Breast epithelium (tissue), 3 donors: ENCODE data around the gene JCHAIN.

Experiments
- POLR2A ChIP-seq: fragments of 450-650 bp; IDR thresholded peaks from one replicate; pipeline ENCODE4 v1.6.1; 2016; ENCODE audit warnings: antibody characterized with exemption, mild to moderate bottlenecking, moderate library complexity
- TF ChIP-seq, protein P1 (sequence below), 3 donors: fragments of 450-650 bp; IDR thresholded peaks; one replicate each; pipeline ENCODE4 v1.5.1; 2016 to 2017; ENCODE audit warnings: antibody characterized with exemption in 3 of 3, mild to moderate bottlenecking in 3 of 3, moderate library complexity in 3 of 3

DNA sequence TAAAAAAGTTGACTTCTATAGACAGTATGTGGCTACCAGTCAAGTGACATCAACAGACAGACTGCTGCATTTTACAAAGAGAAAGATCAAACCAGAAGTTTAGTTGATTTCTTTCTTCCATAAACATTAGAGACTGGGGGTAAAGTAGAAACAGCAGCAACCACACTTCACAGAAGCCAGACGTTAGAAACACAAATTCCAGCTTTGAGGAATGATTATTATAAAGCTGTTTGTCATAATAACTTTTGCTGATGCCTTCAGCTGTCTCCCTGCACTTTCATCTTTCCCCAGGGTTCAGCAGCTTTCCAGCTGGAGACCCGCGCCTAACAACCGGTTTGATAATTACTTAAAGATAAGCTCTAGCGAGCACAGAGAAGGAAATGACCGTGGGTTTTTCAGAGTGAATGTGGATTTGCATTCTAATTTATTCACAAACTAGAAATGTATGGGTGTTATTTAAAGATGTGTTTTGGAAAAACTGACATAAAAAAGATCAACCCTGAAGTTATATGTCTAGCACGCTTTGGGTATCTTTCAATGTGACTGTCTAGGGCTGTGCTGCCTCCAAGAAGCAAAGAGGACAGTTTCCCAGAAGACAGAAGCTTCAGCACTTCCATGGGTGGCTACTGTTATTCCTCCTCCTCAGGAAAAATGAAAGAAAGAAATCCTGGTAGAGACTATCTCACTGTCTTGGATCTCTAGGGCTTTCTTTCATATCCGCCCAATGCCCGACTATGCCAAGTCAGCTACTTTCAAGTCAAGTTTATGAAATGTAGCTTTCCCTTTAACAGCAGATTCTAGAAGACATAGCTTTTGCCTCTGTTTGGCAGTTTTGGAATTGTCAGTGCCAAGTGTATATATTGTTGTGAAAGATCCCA, 52.8 kb downstream of the JCHAIN start:
- TF ChIP-seq, protein P1, sequence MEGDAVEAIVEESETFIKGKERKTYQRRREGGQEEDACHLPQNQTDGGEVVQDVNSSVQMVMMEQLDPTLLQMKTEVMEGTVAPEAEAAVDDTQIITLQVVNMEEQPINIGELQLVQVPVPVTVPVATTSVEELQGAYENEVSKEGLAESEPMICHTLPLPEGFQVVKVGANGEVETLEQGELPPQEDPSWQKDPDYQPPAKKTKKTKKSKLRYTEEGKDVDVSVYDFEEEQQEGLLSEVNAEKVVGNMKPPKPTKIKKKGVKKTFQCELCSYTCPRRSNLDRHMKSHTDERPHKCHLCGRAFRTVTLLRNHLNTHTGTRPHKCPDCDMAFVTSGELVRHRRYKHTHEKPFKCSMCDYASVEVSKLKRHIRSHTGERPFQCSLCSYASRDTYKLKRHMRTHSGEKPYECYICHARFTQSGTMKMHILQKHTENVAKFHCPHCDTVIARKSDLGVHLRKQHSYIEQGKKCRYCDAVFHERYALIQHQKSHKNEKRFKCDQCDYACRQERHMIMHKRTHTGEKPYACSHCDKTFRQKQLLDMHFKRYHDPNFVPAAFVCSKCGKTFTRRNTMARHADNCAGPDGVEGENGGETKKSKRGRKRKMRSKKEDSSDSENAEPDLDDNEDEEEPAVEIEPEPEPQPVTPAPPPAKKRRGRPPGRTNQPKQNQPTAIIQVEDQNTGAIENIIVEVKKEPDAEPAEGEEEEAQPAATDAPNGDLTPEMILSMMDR (IDR thresholded peaks at IDR 0.05): no peak
- no peak for TF ChIP-seq POLR2A
